ENCODE data around the gene NAV3. TPM values are rescaled to one million over a fixed set of nuclear protein-coding genes. Genes with fewer than 3 reads are reported as not detected.

The NAV3 gene
- total and polyA plus RNA-seq, 9 of the 15 experiments (the other 6 are each of a cell fraction or from before 2014, with no cell fraction given), result 0.04 TPM; not detected in 8

DNA sequence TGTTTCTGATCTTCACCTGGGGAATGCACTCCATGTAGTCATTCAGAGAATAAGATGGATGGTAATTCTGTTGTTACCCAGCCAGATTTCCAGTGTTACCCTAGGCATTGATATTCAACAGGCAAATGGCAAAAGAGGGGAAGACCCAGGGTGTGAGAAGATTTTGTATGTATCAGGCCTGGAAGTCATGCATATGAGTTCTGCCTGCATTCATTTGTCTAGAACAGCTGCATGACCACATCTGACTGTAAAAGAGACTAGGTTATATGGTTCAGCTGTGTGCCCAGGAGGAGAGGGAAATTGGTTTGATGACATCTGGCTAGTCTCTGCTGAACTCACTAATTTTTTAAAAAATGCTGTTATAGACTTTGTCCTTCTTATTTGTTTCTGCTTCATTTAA lies 224.9 kb downstream of the NAV3 start (continued):
- TF ChIP-seq EP400 (IDR thresholded peaks at IDR 0.05) (no peak), ZNF408 (CRISPR knock-in tag; IDR thresholded peaks at IDR 0.05; ENCODE audit: low read depth) (no peak)

GRCh38 chr12:78057075-78057474 lies 226.4 kb downstream of the NAV3 start:
- Histone ChIP-seq H3K4me1 (replicated peaks in 1 of 2; ENCODE audit: control insufficient read depth in 2 of 2, insufficient read depth in 2 of 2, low read length in 2 of 2) (no peaks in the 10 kb centered on the region), H3K9me3 (replicated peaks; ENCODE audit: control insufficient read depth, insufficient read depth, low read depth, low read length) (no peaks in the 10 kb centered on the region), H4K20me1 (replicated peaks; ENCODE audit: control insufficient read depth, insufficient read depth, low read length) (no peaks in the 10 kb centered on the region), H3K36me3 (ENCODE audit: control insufficient read depth, insufficient read depth, low read length) (no peaks in the 10 kb centered on the region), H3K4me2 (ENCODE audit: insufficient read depth, low read length) (no peak overlapping the region), H3K4me3 (no peak overlapping the region), H3K27me3 (ENCODE audit: control insufficient read depth in 2 of 2, insufficient read depth in 2 of 2, low read length in 2 of 2) (no peaks in the 10 kb centered on the region), H3K9ac (ENCODE audit: insufficient read depth in 1 of 2, low read depth in 2 of 2, low read length in 2 of 2) (no peak overlapping the region), H3K9me1 (ENCODE audit: control insufficient read depth, insufficient read depth, low read length) (no peaks in the 10 kb centered on the region), H2AFZ (ENCODE audit: low read depth, low read length) (no peak overlapping the region), H3K27ac (ENCODE audit: extremely low read depth, low read depth, low read length) (no peak overlapping the region), H3K79me2 (ENCODE audit: control insufficient read depth, insufficient read depth, low read length) (no peaks in the 10 kb centered on the region)
- ATAC-seq, result no peak
- in situ Hi-C loops (cut with MboI), result no loop called here
- 0% methylated on average over 1 of the region's 1 CpG for WGBS (ENCODE audit: insufficient coverage, low coverage, missing lambda C conversion rate)
- ChIA-PET CTCF (ENCODE audit: low intra/inter-chr PET ratio) (no interaction called here), POLR2A (no interaction called here)
- FAIRE-seq, result no peak
- BruUV-seq (replicated peaks), result no TSS peak
- TF ChIP-seq RAD51 (IDR thresholded peaks at IDR 0.05; ENCODE audit: borderline replicate concordance, low read depth), result peak; percentile 42; the same call in 1 of the 2 replicates
- TF ChIP-seq, protein P1, sequence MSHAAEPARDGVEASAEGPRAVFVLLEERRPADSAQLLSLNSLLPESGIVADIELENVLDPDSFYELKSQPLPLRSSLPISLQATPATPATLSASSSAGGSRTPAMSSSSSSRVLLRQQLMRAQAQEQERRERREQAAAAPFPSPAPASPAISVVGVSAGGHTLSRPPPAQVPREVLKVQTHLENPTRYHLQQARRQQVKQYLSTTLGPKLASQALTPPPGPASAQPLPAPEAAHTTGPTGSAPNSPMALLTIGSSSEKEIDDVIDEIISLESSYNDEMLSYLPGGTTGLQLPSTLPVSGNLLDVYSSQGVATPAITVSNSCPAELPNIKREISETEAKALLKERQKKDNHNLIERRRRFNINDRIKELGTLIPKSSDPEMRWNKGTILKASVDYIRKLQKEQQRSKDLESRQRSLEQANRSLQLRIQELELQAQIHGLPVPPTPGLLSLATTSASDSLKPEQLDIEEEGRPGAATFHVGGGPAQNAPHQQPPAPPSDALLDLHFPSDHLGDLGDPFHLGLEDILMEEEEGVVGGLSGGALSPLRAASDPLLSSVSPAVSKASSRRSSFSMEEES (CRISPR knock-in tag; IDR thresholded peaks at IDR 0.05), result peak; percentile 91
- TF ChIP-seq CREB1 (IDR thresholded peaks at IDR 0.05), result no peak
- TF ChIP-seq CREB1 (CRISPR knock-in tag; IDR thresholded peaks at IDR 0.05), result no peak
- TF ChIP-seq KAT2B (IDR thresholded peaks at IDR 0.05; ENCODE audit: low read depth, low read length), result no peak
- no peak for DNase-seq (ENCODE audit: extremely low read depth in 1 of 4, low spot score in 3 of 4)
- intact Hi-C loops (cut with micrococcal nuclease), result no loop called here
